ENCODE data around the gene P2RY12.

P2RY12 gene

DNA sequence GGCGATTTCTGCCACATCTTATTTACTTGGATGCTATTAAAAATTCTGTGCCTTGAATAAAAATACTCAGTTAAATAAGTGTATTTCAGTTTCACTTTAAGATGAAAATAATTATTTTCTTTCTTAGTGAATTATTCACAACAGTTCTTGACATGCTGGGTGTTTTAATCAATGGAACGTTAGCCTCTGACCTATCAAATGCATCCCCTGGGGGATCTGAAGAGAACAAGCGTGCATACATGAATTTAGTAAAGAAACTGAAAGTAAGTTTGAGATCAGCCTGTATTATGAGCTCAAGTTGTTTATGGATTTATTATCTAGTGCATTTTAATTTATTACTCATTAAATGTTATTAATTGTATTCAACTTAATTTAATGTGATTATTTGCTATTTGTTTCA is 597 bp downstream of the P2RY12 start:
- peaks cover 3% of the 10 kb centered on the region for H3K4me1 ChIP-seq (ENCODE audit: insufficient read depth, low read length, poor library complexity, severe bottlenecking)
- no peaks in the 10 kb centered on the region for H3K9me3 ChIP-seq (ENCODE audit: insufficient read depth, low read depth, low read length)
- no peaks in the 10 kb centered on the region for H3K9me2 ChIP-seq (replicated peaks; ENCODE audit: low read depth, low read length)
- no peak overlapping the region for H3K4me2 ChIP-seq (ENCODE audit: low read depth, low read length, poor library complexity, severe bottlenecking)
- H3K79me2 ChIP-seq (ENCODE audit: insufficient read depth, low read length) = no peaks in the 10 kb centered on the region
- no peak overlapping the region for H2AFZ ChIP-seq (ENCODE audit: low read length)
- TF ChIP-seq, protein P1, sequence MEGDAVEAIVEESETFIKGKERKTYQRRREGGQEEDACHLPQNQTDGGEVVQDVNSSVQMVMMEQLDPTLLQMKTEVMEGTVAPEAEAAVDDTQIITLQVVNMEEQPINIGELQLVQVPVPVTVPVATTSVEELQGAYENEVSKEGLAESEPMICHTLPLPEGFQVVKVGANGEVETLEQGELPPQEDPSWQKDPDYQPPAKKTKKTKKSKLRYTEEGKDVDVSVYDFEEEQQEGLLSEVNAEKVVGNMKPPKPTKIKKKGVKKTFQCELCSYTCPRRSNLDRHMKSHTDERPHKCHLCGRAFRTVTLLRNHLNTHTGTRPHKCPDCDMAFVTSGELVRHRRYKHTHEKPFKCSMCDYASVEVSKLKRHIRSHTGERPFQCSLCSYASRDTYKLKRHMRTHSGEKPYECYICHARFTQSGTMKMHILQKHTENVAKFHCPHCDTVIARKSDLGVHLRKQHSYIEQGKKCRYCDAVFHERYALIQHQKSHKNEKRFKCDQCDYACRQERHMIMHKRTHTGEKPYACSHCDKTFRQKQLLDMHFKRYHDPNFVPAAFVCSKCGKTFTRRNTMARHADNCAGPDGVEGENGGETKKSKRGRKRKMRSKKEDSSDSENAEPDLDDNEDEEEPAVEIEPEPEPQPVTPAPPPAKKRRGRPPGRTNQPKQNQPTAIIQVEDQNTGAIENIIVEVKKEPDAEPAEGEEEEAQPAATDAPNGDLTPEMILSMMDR (conservative IDR thresholded peaks at IDR 0.05; ENCODE audit: low read length) = no peak
- TF ChIP-seq EZH2phosphoT487 (IDR thresholded peaks at IDR 0.05; ENCODE audit: borderline replicate concordance) = no peak
- H3K27me3 ChIP-seq (ENCODE audit: insufficient read depth, low read length, poor library complexity, severe bottlenecking) = no peaks in the 10 kb centered on the region
- no peak overlapping the region for H3K9ac ChIP-seq (ENCODE audit: low read depth, low read length, poor library complexity, severe bottlenecking)
- peaks cover 78% of the 10 kb centered on the region; the same call in 1 of the 2 replicates for H3K36me3 ChIP-seq (ENCODE audit: insufficient read depth, low read length)
- no peaks in the 10 kb centered on the region for H3F3A ChIP-seq (ENCODE audit: low read depth)
- no peaks in the 10 kb centered on the region for H4K20me1 ChIP-seq (ENCODE audit: insufficient read depth, low read length, poor library complexity, severe bottlenecking)
- no peak overlapping the region for H3K4me3 ChIP-seq (ENCODE audit: low read length, poor library complexity, severe bottlenecking)

GRCh38 chr3:151383111-151383510 is 1.4 kb downstream of the P2RY12 start:
- H4K20me1 ChIP-seq (ENCODE audit: insufficient read depth, low read length, poor library complexity, severe bottlenecking) = no peaks in the 10 kb centered on the region
- H3K9me3 ChIP-seq (ENCODE audit: insufficient read depth, low read depth, low read length) = no peaks in the 10 kb centered on the region
- no peaks in the 10 kb centered on the region for H3K9me2 ChIP-seq (replicated peaks; ENCODE audit: low read depth, low read length)
- no peak overlapping the region for H3K4me3 ChIP-seq (ENCODE audit: low read length, poor library complexity, severe bottlenecking)
- no peaks in the 10 kb centered on the region for H3F3A ChIP-seq (ENCODE audit: low read depth)
- H3K27me3 ChIP-seq (ENCODE audit: insufficient read depth, low read length, poor library complexity, severe bottlenecking) = no peaks in the 10 kb centered on the region
- peaks cover 76% of the 10 kb centered on the region; the same call in 1 of the 2 replicates for H3K36me3 ChIP-seq (ENCODE audit: insufficient read depth, low read length)
- TF ChIP-seq, protein P1 (conservative IDR thresholded peaks at IDR 0.05; ENCODE audit: low read length) = no peak
- no peak for TF ChIP-seq EZH2phosphoT487 (IDR thresholded peaks at IDR 0.05; ENCODE audit: borderline replicate concordance)
- H3K4me2 ChIP-seq (ENCODE audit: low read depth, low read length, poor library complexity, severe bottlenecking) = no peak overlapping the region
- H3K9ac ChIP-seq (ENCODE audit: low read depth, low read length, poor library complexity, severe bottlenecking) = no peak overlapping the region
- no peaks in the 10 kb centered on the region for H3K79me2 ChIP-seq (ENCODE audit: insufficient read depth, low read length)
- no peak overlapping the region for H2AFZ ChIP-seq (ENCODE audit: low read length)
- H3K4me1 ChIP-seq (ENCODE audit: insufficient read depth, low read length, poor library complexity, severe bottlenecking) = peaks cover 3% of the 10 kb centered on the region

GRCh38 chr3:151382671-151383070 is 1.9 kb downstream of the P2RY12 start:
- no peak overlapping the region for H3K4me2 ChIP-seq (ENCODE audit: low read depth, low read length, poor library complexity, severe bottlenecking)
- H2AFZ ChIP-seq (ENCODE audit: low read length) = no peak overlapping the region
- TF ChIP-seq, protein P1 (conservative IDR thresholded peaks at IDR 0.05; ENCODE audit: low read length) = no peak
- no peak for TF ChIP-seq EZH2phosphoT487 (IDR thresholded peaks at IDR 0.05; ENCODE audit: borderline replicate concordance)
- no peaks in the 10 kb centered on the region for H3K9me2 ChIP-seq (replicated peaks; ENCODE audit: low read depth, low read length)
- no peak overlapping the region for H3K4me3 ChIP-seq (ENCODE audit: low read length, poor library complexity, severe bottlenecking)
- H3K27me3 ChIP-seq (ENCODE audit: insufficient read depth, low read length, poor library complexity, severe bottlenecking) = no peaks in the 10 kb centered on the region
- no peaks in the 10 kb centered on the region for H3K79me2 ChIP-seq (ENCODE audit: insufficient read depth, low read length)
- no peaks in the 10 kb centered on the region for H3K9me3 ChIP-seq (ENCODE audit: insufficient read depth, low read depth, low read length)
- no peaks in the 10 kb centered on the region for H3F3A ChIP-seq (ENCODE audit: low read depth)
- H4K20me1 ChIP-seq (ENCODE audit: insufficient read depth, low read length, poor library complexity, severe bottlenecking) = no peaks in the 10 kb centered on the region
- H3K4me1 ChIP-seq (ENCODE audit: insufficient read depth, low read length, poor library complexity, severe bottlenecking) = peaks cover 3% of the 10 kb centered on the region
- no peak overlapping the region for H3K9ac ChIP-seq (ENCODE audit: low read depth, low read length, poor library complexity, severe bottlenecking)
- H3K36me3 ChIP-seq (ENCODE audit: insufficient read depth, low read length) = peaks cover 76% of the 10 kb centered on the region; the same call in 1 of the 2 replicates
